DMS79 treated with DMSO at 0.1 percent for 48 hours (cell line): Measurements from ENCODE around the gene AK8.
"Not testable (repeated sequence)": the region's sequence is repeated elsewhere in the genome, so short reads cannot be mapped to it uniquely, and the experiment has no call there.

Source experiments
- DNase-seq: peaks from one replicate; lab custom pipeline; 2025; lab: John Stamatoyannopoulos, UW

Gene AK8

GRCh38 chr9:132711846-132712245, 166.2 kb downstream of the AK8 start:
- DNase-seq = no peak

- not testable (repeated sequence) for DNase-seq
These were observed 166.9 kb downstream of the AK8 start for GRCh38 chr9:132711152-132711551.

DNA sequence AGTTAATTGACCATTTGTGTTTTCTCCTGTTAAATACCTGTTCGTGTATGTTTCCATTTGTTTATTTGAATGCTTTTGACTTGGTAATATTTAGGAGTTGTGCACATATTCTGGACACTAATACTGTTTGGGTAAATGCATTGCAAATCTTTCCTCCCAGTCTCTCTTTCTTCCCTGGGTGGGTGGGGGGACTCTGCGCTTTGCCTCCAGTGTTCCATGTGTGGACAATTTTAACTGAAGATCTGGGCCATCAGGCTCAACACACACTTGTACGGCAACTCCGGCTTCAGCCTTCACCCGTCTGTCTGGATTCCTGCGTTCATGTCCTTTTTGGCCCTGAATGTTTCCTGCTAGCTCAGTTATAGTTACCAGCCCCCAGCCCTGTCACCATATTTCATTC, 167.8 kb downstream of the AK8 start:
- no peak for DNase-seq

- no peak for DNase-seq
These were observed 169.2 kb downstream of the AK8 start for GRCh38 chr9:132708769-132709430.

- no peak for DNase-seq
These were observed 169.8 kb downstream of the AK8 start for GRCh38 chr9:132708239-132708638.

DNA sequence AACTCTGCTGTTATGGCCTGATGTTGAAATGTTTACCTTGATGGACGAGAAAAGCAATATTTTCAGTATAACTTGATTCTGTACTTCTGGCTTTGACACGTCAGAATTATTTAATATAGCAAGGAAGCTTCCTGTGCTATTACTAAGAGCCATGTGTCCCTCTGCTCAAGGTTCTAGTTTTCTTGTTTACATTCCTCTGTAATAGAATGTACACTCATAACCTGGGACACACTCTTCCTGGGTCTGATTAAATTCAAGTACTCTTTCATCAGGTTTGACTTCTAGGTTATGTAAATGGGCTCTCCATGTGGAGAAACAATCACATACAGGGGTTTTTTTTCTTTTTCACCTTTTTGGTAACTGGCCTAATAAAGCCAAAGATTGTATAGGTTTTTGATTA, 174.7 kb downstream of the AK8 start:
- no peak for DNase-seq

GRCh38 chr9:132702254-132702653, 175.8 kb downstream of the AK8 start:
- no peak for DNase-seq

- DNase-seq = no peak
These were observed 178.1 kb downstream of the AK8 start for GRCh38 chr9:132699956-132700355.

- DNase-seq = no peak
These were observed 179.1 kb downstream of the AK8 start for GRCh38 chr9:132698989-132699388.

DNA sequence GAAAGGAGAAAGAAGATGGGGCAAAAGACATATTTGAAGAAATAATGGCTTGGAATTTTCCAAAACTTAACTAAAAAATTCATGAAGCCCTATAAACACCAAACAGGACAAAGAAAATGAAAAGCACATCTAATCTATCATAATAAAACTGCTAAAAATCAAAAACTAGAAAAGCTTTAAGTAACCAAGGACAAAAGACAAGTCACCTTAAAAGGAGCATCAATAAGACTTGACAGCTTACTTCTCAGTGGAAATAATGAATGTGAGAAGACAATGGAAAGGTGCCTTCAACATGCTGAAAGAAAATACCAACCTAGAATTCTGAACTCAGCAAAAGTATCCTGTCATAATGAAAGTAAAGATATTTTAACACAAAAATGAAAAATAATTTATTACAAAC, 180.9 kb downstream of the AK8 start:
- no peak for DNase-seq

GRCh38 chr9:132694144-132694543, 183.9 kb downstream of the AK8 start:
- DNase-seq = no peak

GRCh38 chr9:132690696-132691095, 187.4 kb downstream of the AK8 start:
- DNase-seq = no peak

GRCh38 chr9:132683873-132684272, 194.2 kb downstream of the AK8 start:
- no peak for DNase-seq

DNA sequence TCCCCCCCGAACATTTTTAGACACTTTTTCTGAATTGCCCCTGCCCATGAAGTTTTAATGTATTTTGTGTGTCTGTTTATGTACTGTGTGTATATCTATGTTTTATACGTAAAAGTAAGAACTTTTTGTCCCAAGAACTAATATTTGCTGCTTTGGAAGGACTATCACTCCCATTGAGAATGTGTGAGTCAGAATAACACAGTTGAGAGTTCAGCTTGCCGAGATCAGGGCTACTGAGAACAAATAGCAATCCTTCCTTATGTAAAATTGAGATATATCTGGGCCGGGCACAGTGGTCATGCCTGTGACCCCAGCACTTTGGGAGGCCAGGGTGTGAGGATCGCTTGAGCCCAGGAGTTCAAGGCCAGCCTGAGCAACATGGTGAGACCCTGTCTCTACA, 196.5 kb downstream of the AK8 start:
- DNase-seq = no peak

DNA sequence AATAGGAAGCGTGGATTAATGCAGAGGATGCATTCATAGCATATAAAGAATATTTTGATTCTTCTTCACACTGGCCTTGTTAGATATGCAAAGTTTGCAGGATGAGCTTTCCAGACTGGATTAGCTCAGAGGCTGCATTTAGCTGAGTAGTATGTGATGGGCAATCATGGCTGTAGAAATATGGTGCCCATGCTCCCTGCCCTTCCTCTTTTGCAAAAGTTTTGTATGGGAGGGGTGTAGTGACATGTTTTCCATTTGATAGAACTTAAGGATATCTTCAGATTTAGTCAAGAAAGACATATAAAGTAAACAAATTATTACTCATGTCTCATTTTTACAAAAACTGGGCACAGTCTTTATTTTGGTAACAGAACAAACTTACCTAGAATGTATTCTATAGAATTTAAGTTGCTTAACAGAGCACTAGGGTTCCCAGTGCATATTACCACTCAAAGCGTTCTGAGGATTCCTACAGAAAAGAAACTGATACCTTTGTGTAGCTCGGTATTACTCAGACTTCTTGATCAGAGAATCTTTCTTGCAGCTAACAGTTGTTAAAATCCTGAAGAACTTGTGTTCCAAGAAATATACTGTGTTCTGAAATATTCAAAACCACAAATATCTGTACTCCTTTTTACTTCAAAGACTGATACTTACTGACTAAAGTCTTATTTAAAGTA, 198.0 kb downstream of the AK8 start:
- no peak for DNase-seq

DNA sequence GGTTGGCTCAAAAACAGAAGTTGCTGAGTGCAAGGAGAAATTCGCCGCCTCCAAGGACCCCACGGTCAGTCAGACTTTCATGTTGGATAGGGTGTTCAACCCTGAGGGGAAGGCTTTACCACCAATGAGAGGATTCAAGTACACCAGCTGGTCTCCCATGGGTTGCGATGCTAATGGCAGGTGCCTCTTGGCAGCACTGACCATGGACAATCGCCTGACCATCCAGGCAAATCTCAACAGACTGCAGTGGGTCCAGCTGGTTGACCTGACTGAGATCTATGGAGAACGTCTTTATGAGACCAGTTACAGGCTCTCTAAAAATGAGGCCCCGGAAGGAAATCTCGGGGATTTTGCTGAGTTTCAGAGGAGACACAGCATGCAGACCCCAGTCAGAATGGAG, 200.1 kb downstream of the AK8 start:
- no peak for DNase-seq
